Measurements from ENCODE around the gene LENG1. TPM values are rescaled to one million over a fixed set of nuclear protein-coding genes. Genes with fewer than 3 reads are reported as not detected.
A peak's percentile ranks its signal among the peaks of the same experiment; 100 is the strongest.

LENG1 gene
- total and polyA plus RNA-seq, 9 of the 15 experiments (the other 6 are each of a cell fraction or from before 2014, with no cell fraction given), result 0.30 to 10.5 (median 4.7) TPM

GRCh38 chr19:54189735-54190502 is 30.4 kb upstream of the LENG1 start (continued):
- TF ChIP-seq SMAD4 (CRISPR knock-in tag; conservative IDR thresholded peaks at IDR 0.05) (no peak; the same call in 1 of the 2 replicates), MAFK (IDR thresholded peaks at IDR 0.05; ENCODE audit: low read length) (no peak), PHF8 (IDR thresholded peaks at IDR 0.05; ENCODE audit: borderline replicate concordance, low read length) (peak; percentile 77; the same call in 1 of the 2 replicates), SMAD3 (CRISPR knock-in tag; conservative IDR thresholded peaks at IDR 0.05) (no peak), ARNT (IDR thresholded peaks at IDR 0.05) (no peak), ZNF76 (CRISPR knock-in tag; IDR thresholded peaks at IDR 0.05; ENCODE audit: borderline replicate concordance) (no peak), TCF7 (IDR thresholded peaks at IDR 0.05; ENCODE audit: borderline replicate concordance) (no peak), TBL1XR1 (IDR thresholded peaks at IDR 0.05; ENCODE audit: low read length in 2 of 2) (no peak; a peak in 1 of 4 replicates), MYC (IDR thresholded peaks at IDR 0.05; ENCODE audit: low read depth, low read length) (peak; percentile 96), MYC (CRISPR knock-in tag; IDR thresholded peaks at IDR 0.05; ENCODE audit: borderline replicate concordance, low read depth) (peak; percentile 87; the same call in 1 of the 2 replicates), ZNF253 (CRISPR knock-in tag; conservative IDR thresholded peaks at IDR 0.05) (no peak), ZNF717 (CRISPR knock-in tag; IDR thresholded peaks at IDR 0.05) (no peak), RBM34 (IDR thresholded peaks at IDR 0.05; ENCODE audit: borderline replicate concordance, insufficient read depth, low read length) (no peak), ZFP30 (CRISPR knock-in tag; IDR thresholded peaks at IDR 0.05; ENCODE audit: borderline replicate concordance) (no peak), HMG20B (CRISPR knock-in tag; IDR thresholded peaks at IDR 0.05) (no peak), TEAD1 (CRISPR knock-in tag; IDR thresholded peaks at IDR 0.05) (peak in 1 of 2 experiments; percentile 62; a peak in 1 of 4 replicates), CBX3 (IDR thresholded peaks at IDR 0.05; ENCODE audit: borderline replicate concordance in 1 of 2, low read length in 2 of 2) (0 out of 3 replicates have a peak, but pooled peaks of 1 of the 2 experiments have one; percentile 30)
- TF ChIP-seq, protein P1, sequence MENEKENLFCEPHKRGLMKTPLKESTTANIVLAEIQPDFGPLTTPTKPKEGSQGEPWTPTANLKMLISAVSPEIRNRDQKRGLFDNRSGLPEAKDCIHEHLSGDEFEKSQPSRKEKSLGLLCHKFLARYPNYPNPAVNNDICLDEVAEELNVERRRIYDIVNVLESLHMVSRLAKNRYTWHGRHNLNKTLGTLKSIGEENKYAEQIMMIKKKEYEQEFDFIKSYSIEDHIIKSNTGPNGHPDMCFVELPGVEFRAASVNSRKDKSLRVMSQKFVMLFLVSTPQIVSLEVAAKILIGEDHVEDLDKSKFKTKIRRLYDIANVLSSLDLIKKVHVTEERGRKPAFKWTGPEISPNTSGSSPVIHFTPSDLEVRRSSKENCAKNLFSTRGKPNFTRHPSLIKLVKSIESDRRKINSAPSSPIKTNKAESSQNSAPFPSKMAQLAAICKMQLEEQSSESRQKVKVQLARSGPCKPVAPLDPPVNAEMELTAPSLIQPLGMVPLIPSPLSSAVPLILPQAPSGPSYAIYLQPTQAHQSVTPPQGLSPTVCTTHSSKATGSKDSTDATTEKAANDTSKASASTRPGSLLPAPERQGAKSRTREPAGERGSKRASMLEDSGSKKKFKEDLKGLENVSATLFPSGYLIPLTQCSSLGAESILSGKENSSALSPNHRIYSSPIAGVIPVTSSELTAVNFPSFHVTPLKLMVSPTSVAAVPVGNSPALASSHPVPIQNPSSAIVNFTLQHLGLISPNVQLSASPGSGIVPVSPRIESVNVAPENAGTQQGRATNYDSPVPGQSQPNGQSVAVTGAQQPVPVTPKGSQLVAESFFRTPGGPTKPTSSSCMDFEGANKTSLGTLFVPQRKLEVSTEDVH (IDR thresholded peaks at IDR 0.05; ENCODE audit: low read depth, partially characterized antibody), result peak; percentile 74
- TF ChIP-seq, protein P2, sequence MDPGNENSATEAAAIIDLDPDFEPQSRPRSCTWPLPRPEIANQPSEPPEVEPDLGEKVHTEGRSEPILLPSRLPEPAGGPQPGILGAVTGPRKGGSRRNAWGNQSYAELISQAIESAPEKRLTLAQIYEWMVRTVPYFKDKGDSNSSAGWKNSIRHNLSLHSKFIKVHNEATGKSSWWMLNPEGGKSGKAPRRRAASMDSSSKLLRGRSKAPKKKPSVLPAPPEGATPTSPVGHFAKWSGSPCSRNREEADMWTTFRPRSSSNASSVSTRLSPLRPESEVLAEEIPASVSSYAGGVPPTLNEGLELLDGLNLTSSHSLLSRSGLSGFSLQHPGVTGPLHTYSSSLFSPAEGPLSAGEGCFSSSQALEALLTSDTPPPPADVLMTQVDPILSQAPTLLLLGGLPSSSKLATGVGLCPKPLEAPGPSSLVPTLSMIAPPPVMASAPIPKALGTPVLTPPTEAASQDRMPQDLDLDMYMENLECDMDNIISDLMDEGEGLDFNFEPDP (CRISPR knock-in tag; IDR thresholded peaks at IDR 0.05), result no peak
- TF ChIP-seq, protein P3, sequence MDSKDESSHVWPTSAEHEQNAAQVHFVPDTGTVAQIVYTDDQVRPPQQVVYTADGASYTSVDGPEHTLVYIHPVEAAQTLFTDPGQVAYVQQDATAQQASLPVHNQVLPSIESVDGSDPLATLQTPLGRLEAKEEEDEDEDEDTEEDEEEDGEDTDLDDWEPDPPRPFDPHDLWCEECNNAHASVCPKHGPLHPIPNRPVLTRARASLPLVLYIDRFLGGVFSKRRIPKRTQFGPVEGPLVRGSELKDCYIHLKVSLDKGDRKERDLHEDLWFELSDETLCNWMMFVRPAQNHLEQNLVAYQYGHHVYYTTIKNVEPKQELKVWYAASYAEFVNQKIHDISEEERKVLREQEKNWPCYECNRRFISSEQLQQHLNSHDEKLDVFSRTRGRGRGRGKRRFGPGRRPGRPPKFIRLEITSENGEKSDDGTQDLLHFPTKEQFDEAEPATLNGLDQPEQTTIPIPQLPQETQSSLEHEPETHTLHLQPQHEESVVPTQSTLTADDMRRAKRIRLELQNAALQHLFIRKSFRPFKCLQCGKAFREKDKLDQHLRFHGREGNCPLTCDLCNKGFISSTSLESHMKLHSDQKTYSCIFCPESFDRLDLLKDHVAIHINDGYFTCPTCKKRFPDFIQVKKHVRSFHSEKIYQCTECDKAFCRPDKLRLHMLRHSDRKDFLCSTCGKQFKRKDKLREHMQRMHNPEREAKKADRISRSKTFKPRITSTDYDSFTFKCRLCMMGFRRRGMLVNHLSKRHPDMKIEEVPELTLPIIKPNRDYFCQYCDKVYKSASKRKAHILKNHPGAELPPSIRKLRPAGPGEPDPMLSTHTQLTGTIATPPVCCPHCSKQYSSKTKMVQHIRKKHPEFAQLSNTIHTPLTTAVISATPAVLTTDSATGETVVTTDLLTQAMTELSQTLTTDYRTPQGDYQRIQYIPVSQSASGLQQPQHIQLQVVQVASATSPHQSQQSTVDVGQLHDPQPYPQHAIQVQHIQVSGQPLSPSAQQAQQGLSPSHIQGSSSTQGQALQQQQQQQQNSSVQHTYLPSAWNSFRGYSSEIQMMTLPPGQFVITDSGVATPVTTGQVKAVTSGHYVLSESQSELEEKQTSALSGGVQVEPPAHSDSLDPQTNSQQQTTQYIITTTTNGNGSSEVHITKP (IDR thresholded peaks at IDR 0.05; ENCODE audit: partially characterized antibody), result peak; percentile 79

Measured in K562 (cell line).